GM13976 (cell line): ENCODE measurements around the gene CRK.

Source experiments
- DNase-seq: peaks from one replicate; pipeline ENCODE4 v3.0.0; 2012; ENCODE audit warnings: low spot score
- in situ Hi-C: fragments of 300-500 bp; cut with MboI; formaldehyde crosslinking; loops from one replicate; pipeline ENCODE4 v1.12.0; 2022; ENCODE audit warnings: low sequenced_read_pairs, mixed read lengths, inconsistent platforms; ENCODE audit not compliant: unreplicated experiment
- TF ChIP-seq, protein P1 (sequence below): IDR thresholded peaks from 2 replicates; pipeline ENCODE4 v1.5.1; 2012; ENCODE audit warnings: borderline replicate concordance, mild to moderate bottlenecking; ENCODE audit not compliant: insufficient read depth; ENCODE audit errors: extremely low read depth, missing control alignments, control extremely low read depth

CRK gene

GRCh38 chr17:1492249-1493206 lies 36.5 kb upstream of the CRK start, which contains the start of gene MYO1C:
Gene MYO1C (minus strand): TSS chr17:1492686. CDS start chr17:1492487, 199 bp downstream.
- DNase-seq, result no peak
- TF ChIP-seq, protein P1, sequence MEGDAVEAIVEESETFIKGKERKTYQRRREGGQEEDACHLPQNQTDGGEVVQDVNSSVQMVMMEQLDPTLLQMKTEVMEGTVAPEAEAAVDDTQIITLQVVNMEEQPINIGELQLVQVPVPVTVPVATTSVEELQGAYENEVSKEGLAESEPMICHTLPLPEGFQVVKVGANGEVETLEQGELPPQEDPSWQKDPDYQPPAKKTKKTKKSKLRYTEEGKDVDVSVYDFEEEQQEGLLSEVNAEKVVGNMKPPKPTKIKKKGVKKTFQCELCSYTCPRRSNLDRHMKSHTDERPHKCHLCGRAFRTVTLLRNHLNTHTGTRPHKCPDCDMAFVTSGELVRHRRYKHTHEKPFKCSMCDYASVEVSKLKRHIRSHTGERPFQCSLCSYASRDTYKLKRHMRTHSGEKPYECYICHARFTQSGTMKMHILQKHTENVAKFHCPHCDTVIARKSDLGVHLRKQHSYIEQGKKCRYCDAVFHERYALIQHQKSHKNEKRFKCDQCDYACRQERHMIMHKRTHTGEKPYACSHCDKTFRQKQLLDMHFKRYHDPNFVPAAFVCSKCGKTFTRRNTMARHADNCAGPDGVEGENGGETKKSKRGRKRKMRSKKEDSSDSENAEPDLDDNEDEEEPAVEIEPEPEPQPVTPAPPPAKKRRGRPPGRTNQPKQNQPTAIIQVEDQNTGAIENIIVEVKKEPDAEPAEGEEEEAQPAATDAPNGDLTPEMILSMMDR, result no peak
- in situ Hi-C loops, result no loop called here

GRCh38 chr17:1491443-1492248 lies 35.6 kb upstream of the CRK start:
- in situ Hi-C loops, result no loop called here
- TF ChIP-seq, protein P1, result no peak
- DNase-seq, result peak; percentile 93

- in situ Hi-C loops, result no loop called here
- TF ChIP-seq, protein P1, result no peak
- peak; percentile 93 for DNase-seq
Observed at GRCh38 chr17:1490643-1491442, 34.8 kb upstream of the CRK start.

DNA sequence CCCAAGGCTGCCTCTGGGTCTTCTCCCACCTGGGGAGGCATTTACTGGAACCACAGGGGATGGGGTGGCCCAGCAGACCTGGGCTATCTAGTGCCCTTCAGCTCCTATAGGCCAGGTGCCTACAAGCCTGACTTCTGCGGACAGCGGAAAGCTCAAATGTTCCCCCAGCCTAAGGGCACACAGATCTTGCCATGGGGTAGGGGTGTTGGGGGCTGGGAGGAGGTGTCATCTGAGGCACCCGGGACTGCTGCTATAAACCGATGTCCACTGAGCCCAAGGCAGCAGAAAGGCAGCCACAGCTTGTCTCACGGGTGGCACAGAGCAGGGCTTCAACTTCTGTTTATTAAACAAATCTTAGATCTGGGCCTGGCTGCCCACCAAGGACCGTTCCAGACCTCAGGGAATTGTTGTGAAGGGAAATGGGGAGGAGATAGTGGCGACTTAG lies 32.8 kb upstream of the CRK start:
- DNase-seq, result no peak
- TF ChIP-seq, protein P1, result no peak
- in situ Hi-C loops, result no loop called here

DNA sequence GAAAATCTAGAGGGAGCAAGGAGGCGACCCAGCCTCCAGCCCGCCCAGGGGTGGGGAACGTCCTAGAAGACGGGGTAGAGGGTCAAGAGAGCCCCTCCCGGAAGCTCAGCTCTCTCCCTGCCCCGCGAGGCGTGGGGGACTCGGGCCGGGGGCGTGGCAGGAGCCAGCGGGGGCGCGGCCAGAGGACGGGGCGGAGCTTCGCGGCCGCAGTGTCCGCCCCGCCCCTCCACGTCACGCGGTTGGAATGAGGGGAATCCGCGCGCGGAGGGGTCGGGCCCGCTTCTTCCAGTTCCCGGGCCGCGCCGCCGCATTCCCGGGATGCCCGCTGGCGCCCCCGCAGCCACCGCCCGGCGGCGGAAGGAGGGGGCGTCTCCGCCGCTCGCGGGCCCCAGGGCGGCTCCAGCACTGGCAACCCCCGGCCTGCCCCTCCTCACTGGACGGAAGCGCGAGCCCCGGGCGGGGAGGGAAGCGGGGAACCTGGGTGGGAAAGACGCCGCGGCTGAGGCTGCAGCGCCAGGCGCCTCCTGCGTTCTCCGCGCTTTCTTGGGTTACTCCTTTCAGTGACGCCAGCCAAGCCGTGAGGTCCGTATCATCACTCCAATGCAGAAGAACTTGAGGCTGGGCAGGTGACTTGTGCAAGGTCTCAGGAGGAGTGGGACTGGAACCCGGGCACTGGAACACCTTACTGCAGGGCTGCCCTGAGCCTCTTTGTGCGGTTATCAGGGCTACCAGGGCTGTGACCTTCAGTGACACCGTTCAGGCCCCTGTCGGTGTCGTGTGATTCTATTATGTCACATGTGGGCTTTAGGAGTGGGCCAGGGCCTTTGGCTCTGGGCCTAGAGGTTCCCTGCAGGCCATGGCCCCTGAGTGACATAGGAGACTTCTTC lies 32.1 kb upstream of the CRK start:
- TF ChIP-seq, protein P1, result no peak
- in situ Hi-C loops, result no loop called here
- peak; percentile 87 for DNase-seq
